ENCODE results near the gene DDX60.

GRCh38 chr4:168319486-168320019 is 1.0 kb upstream of the DDX60 start:
- TF ChIP-seq CTCF (IDR thresholded peaks at IDR 0.05): no peak
- TF ChIP-seq EP300 (IDR thresholded peaks at IDR 0.05): no peak
